Peyer's patch (tissue), 4 donors: ENCODE measurements around the gene NDUFB10.

Source experiments
- CTCF ChIP-seq, 6 experiments: fragments of 450-650 bp in 4 of 6; fragments of 200-600 bp in 2 of 6; sonication (generic) in 1 of 6; IDR thresholded peaks; one replicate each; pipeline ENCODE4 v1.5.1; 2017 to 2019; ENCODE audit warnings: antibody characterized with exemption in 6 of 6, mild to moderate bottlenecking in 3 of 6, moderate library complexity in 1 of 6
- POLR2A ChIP-seq, 2 donors: fragments of 450-650 bp; IDR thresholded peaks; one replicate each; pipeline ENCODE4 v1.5.1; 2017; ENCODE audit warnings: antibody characterized with exemption in 2 of 2, mild to moderate bottlenecking in 2 of 2, moderate library complexity in 2 of 2

GRCh38 chr16:2001456-2002355 lies 42.4 kb downstream of the NDUFB10 start:
- TF ChIP-seq CTCF (IDR thresholded peaks at IDR 0.05) (no peak), POLR2A (IDR thresholded peaks at IDR 0.05) (no peak)
